Measurements from ENCODE around the gene RCBTB1.

Gene RCBTB1

GRCh38 chr13:49524740-49525501 lies 60.4 kb downstream of the RCBTB1 start:
- no peak for TF ChIP-seq CTCF (IDR thresholded peaks at IDR 0.05; ENCODE audit: insufficient read depth, low read depth, low read length, missing control alignments)

GRCh38 chr13:49521224-49521623 lies 64.1 kb downstream of the RCBTB1 start:
- DNase-seq (ENCODE audit: low read depth): no peak
- TF ChIP-seq CTCF (IDR thresholded peaks at IDR 0.05; ENCODE audit: insufficient read depth, low read depth, low read length, missing control alignments): no peak
- H3K4me3 ChIP-seq (ENCODE audit: low read depth, low read length): no peak overlapping the region

More at GRCh38 chr13:49524740-49525501, 60.4 kb downstream of the RCBTB1 start:
- no peak overlapping the region for H3K4me3 ChIP-seq (ENCODE audit: low read depth, low read length)
- no peak for DNase-seq (ENCODE audit: low read depth)

- TF ChIP-seq CTCF (IDR thresholded peaks at IDR 0.05; ENCODE audit: insufficient read depth, low read depth, low read length, missing control alignments): no peak
- no peak overlapping the region for H3K4me3 ChIP-seq (ENCODE audit: low read depth, low read length)
- peak; percentile 10 for DNase-seq (ENCODE audit: low read depth)
These were observed 67.9 kb downstream of the RCBTB1 start for GRCh38 chr13:49517461-49517860.

GRCh38 chr13:49516467-49516866 lies 68.9 kb downstream of the RCBTB1 start:
- DNase-seq (ENCODE audit: low read depth): no peak
- no peak overlapping the region for H3K4me3 ChIP-seq (ENCODE audit: low read depth, low read length)
- TF ChIP-seq CTCF (IDR thresholded peaks at IDR 0.05; ENCODE audit: insufficient read depth, low read depth, low read length, missing control alignments): no peak

- no peak for DNase-seq (ENCODE audit: low read depth)
- TF ChIP-seq CTCF (IDR thresholded peaks at IDR 0.05; ENCODE audit: insufficient read depth, low read depth, low read length, missing control alignments): no peak
- no peak overlapping the region for H3K4me3 ChIP-seq (ENCODE audit: low read depth, low read length)
These were observed 72.8 kb downstream of the RCBTB1 start for GRCh38 chr13:49512578-49512977.

GRCh38 chr13:49503951-49504350 lies 81.4 kb downstream of the RCBTB1 start:
- no peak overlapping the region for H3K4me3 ChIP-seq (ENCODE audit: low read depth, low read length)
- TF ChIP-seq CTCF (IDR thresholded peaks at IDR 0.05; ENCODE audit: insufficient read depth, low read depth, low read length, missing control alignments): no peak
- no peak for DNase-seq (ENCODE audit: low read depth)

- no peak overlapping the region for H3K4me3 ChIP-seq (ENCODE audit: low read depth, low read length)
- no peak for TF ChIP-seq CTCF (IDR thresholded peaks at IDR 0.05; ENCODE audit: insufficient read depth, low read depth, low read length, missing control alignments)
- DNase-seq (ENCODE audit: low read depth): no peak
These were observed 82.4 kb downstream of the RCBTB1 start for GRCh38 chr13:49502954-49503353.

Data from GM12865 (cell line).